Esophagus squamous epithelium (tissue), 5 donors: ENCODE data around the gene AQP12B. TPM values are rescaled to one million over a fixed set of nuclear protein-coding genes. Genes with fewer than 3 reads are reported as not detected.
A peak's percentile ranks its signal among the peaks of the same experiment; 100 is the strongest.

Experiments
- DNase-seq: peaks from one replicate; lab custom pipeline; 2025; lab: John Stamatoyannopoulos, UW
- H3K27ac ChIP-seq, 4 donors: fragments of 200-600 bp; sonication (generic); one replicate each; pipeline ENCODE4 v1.5.1; 2016 to 2019; ENCODE audit warnings: mild to moderate bottlenecking in 1 of 4
- H3K27me3 ChIP-seq, 4 donors: fragments of 200-600 bp; sonication (generic); 1 replicate in 3 of 4; 2 replicates in 1 of 4; pipeline versions ENCODE4 v1.5.1 to v1.6.0; 2017 to 2021; ENCODE audit warnings: antibody characterized with exemption in 1 of 4
- H3K36me3 ChIP-seq, 3 donors: fragments of 200-600 bp; sonication (generic); one replicate each; pipeline ENCODE4 v1.5.1; 2016 to 2019
- H3K4me1 ChIP-seq, 3 donors: fragments of 200-600 bp; sonication (generic); one replicate each; pipeline ENCODE4 v1.5.1; 2017 to 2019
- H3K4me3 ChIP-seq, 4 donors: fragments of 200-600 bp; sonication (generic); 1 replicate in 3 of 4; 2 replicates in 1 of 4; pipeline ENCODE4 v1.5.1; 2016 to 2019; ENCODE audit warnings: mild to moderate bottlenecking in 2 of 4, moderate library complexity in 1 of 4
- H3K9me3 ChIP-seq, 3 donors: fragments of 200-600 bp; sonication (generic); one replicate each; pipeline ENCODE4 v1.5.1; 2016 to 2019
- CTCF ChIP-seq, 6 experiments: fragments of 450-650 bp in 4 of 6; fragments of 200-600 bp in 2 of 6; sonication (generic) in 2 of 6; IDR thresholded peaks; one replicate each; pipeline ENCODE4 v1.5.1; 2016 to 2019; ENCODE audit warnings: antibody characterized with exemption in 6 of 6, mild to moderate bottlenecking in 4 of 6, moderate library complexity in 4 of 6
- POLR2A ChIP-seq, 4 donors: fragments of 450-650 bp; IDR thresholded peaks; one replicate each; pipeline ENCODE4 v1.6.1; 2017; ENCODE audit warnings: antibody characterized with exemption in 4 of 4, mild to moderate bottlenecking in 4 of 4, moderate library complexity in 3 of 4
- WGBS, 2 donors: methylation state at CpG; one replicate each; pipeline ENCODE4 v1.1.5; 2018; 5-methylcytosine and 5-hydroxymethylcytosine counted together
- intact Hi-C: fragments of 100-400 bp; cut with DNase I; formaldehyde crosslinking; loops from one replicate; pipeline ENCODE4 v1.15.0; 2022
- total RNA-seq, 4 donors: library from RNA; depleted of rRNA; stranded (reverse); fragments of >200 nt; gene quantifications; one replicate each; pipeline ENCODE4 v1.1.0, GENCODE V29; 2016
- donor health status: DM: yes; HTN: yes; CAD: no.

AQP12B gene
- total RNA-seq, 4 donors from 2014 or later, result not detected

- H3K4me3 ChIP-seq, result no peak overlapping the region
- 86 to 89% methylated on average over 18 of the region's 18 CpGs for WGBS, 2 donors
- intact Hi-C loops, result no loop called here
- H3K27me3 ChIP-seq, result peaks cover 0 to 64% (median 0%) of the 10 kb centered on the region in 4 donors
- TF ChIP-seq CTCF (IDR thresholded peaks at IDR 0.05), result no peak
- no peak for TF ChIP-seq POLR2A (IDR thresholded peaks at IDR 0.05)
- H3K36me3 ChIP-seq, result no peaks in the 10 kb centered on the region
- H3K4me1 ChIP-seq, result peaks cover 0 to 12% (median 0%) of the 10 kb centered on the region in 3 donors
- DNase-seq, result no peak
- H3K27ac ChIP-seq, result peak overlapping the region in 1 of 4 donors; percentile 68
- peaks cover 0 to 9% (median 0%) of the 10 kb centered on the region in 3 donors for H3K9me3 ChIP-seq
These were observed 43.1 kb downstream of the AQP12B start for GRCh38 chr2:240639566-240639965.

GRCh38 chr2:240638512-240639160, 44.0 kb downstream of the AQP12B start:
- Histone ChIP-seq H3K27ac (peak overlapping the region in 2 of 4 donors; percentile 65 to 73), H3K27me3 (peaks cover 0 to 55% (median 0%) of the 10 kb centered on the region in 4 donors), H3K4me1 (peaks cover 0 to 12% (median 0%) of the 10 kb centered on the region in 3 donors), H3K36me3 (no peaks in the 10 kb centered on the region), H3K9me3 (peaks cover 0 to 18% (median 5%) of the 10 kb centered on the region in 3 donors), H3K4me3 (no peak overlapping the region)
- no peak for TF ChIP-seq CTCF (IDR thresholded peaks at IDR 0.05)
- TF ChIP-seq POLR2A (IDR thresholded peaks at IDR 0.05), result no peak
- intact Hi-C loops, result no loop called here
- 50 to 58% methylated on average over 16 to 18 of the region's 18 CpGs for WGBS, 2 donors
- DNase-seq, result no peak

GRCh38 chr2:240637901-240638345, 44.8 kb downstream of the AQP12B start:
- TF ChIP-seq POLR2A (IDR thresholded peaks at IDR 0.05) (no peak), CTCF (IDR thresholded peaks at IDR 0.05) (no peak)
- Histone ChIP-seq H3K9me3 (peaks cover 0 to 25% (median 7%) of the 10 kb centered on the region in 3 donors), H3K4me1 (peaks cover 0 to 12% (median 0%) of the 10 kb centered on the region in 3 donors), H3K4me3 (no peak overlapping the region), H3K27me3 (peaks cover 0 to 48% (median 0%) of the 10 kb centered on the region in 4 donors), H3K36me3 (no peaks in the 10 kb centered on the region), H3K27ac (peak overlapping the region in 1 of 4 donors; percentile 73)
- DNase-seq, result no peak
- intact Hi-C loops, result no loop called here
- WGBS, 2 donors, result 69 to 100% methylated on average over 2 to 4 of the region's 8 CpGs

GRCh38 chr2:240637116-240637900, 45.4 kb downstream of the AQP12B start:
- no peak for TF ChIP-seq POLR2A (IDR thresholded peaks at IDR 0.05)
- no peak for TF ChIP-seq CTCF (IDR thresholded peaks at IDR 0.05)
- Histone ChIP-seq H3K4me3 (no peak overlapping the region), H3K4me1 (peaks cover 0 to 12% (median 0%) of the 10 kb centered on the region in 3 donors), H3K27ac (peak overlapping the region in 1 of 4 donors; percentile 73), H3K36me3 (no peaks in the 10 kb centered on the region), H3K27me3 (peaks cover 0 to 42% (median 0%) of the 10 kb centered on the region in 4 donors), H3K9me3 (peaks cover 0 to 25% (median 7%) of the 10 kb centered on the region in 3 donors)
- WGBS, 2 donors, result 30 to 68% methylated on average over 2 to 11 of the region's 17 CpGs
- DNase-seq, result no peak
- intact Hi-C loops, result no loop called here
